Dedifferentiated amniotic fluid mesenchymal stem cell (primary cell): Measurements from ENCODE around the gene ARHGAP6.
A peak's percentile ranks its signal among the peaks of the same experiment; 100 is the strongest.
"Not testable (repeated sequence)": the region's sequence is repeated elsewhere in the genome, so short reads cannot be mapped to it uniquely, and the experiment has no call there.

Experiments
- DNase-seq: peaks from one replicate; pipeline ENCODE4 v3.0.0-alpha.2; 2016; ENCODE audit errors: extremely low spot score

The ARHGAP6 gene

GRCh38 chrX:11399489-11400094 is 266.1 kb downstream of the ARHGAP6 start:
- no peak for DNase-seq

- DNase-seq = no peak
These were observed 266.9 kb downstream of the ARHGAP6 start for GRCh38 chrX:11398785-11399184.

GRCh38 chrX:11398139-11398538 is 267.6 kb downstream of the ARHGAP6 start:
- DNase-seq = no peak

- no peak for DNase-seq
These were observed 268.0 kb downstream of the ARHGAP6 start for GRCh38 chrX:11397680-11398079.

GRCh38 chrX:11395859-11396258 is 269.9 kb downstream of the ARHGAP6 start:
- no peak for DNase-seq

GRCh38 chrX:11393949-11394654 is 271.6 kb downstream of the ARHGAP6 start:
- no peak for DNase-seq

GRCh38 chrX:11386812-11387211 is 278.9 kb downstream of the ARHGAP6 start:
- DNase-seq = no peak

GRCh38 chrX:11386001-11386523 is 279.7 kb downstream of the ARHGAP6 start:
- peak; percentile 81 for DNase-seq

- peak; percentile 19 for DNase-seq
These were observed 282.8 kb downstream of the ARHGAP6 start for GRCh38 chrX:11382930-11383329.

- peak; percentile 76 for DNase-seq
These were observed 284.3 kb downstream of the ARHGAP6 start for GRCh38 chrX:11381464-11381863.

GRCh38 chrX:11380187-11380844 is 285.4 kb downstream of the ARHGAP6 start:
- DNase-seq = no peak

GRCh38 chrX:11376163-11376562 is 289.6 kb downstream of the ARHGAP6 start:
- DNase-seq = no peak

GRCh38 chrX:11375614-11376119 is 290.1 kb downstream of the ARHGAP6 start:
- DNase-seq = no peak

- DNase-seq = no peak
These were observed 291.1 kb downstream of the ARHGAP6 start for GRCh38 chrX:11374570-11374969.

- DNase-seq = no peak
These were observed 294.6 kb downstream of the ARHGAP6 start for GRCh38 chrX:11371106-11371505.

- no peak for DNase-seq
These were observed 297.9 kb downstream of the ARHGAP6 start for GRCh38 chrX:11367609-11368430.

- DNase-seq = no peak
These were observed 298.6 kb downstream of the ARHGAP6 start for GRCh38 chrX:11366998-11367595.

- DNase-seq = no peak
These were observed 300.3 kb downstream of the ARHGAP6 start for GRCh38 chrX:11365426-11365825.

GRCh38 chrX:11364835-11365234 is 300.9 kb downstream of the ARHGAP6 start:
- no peak for DNase-seq

- DNase-seq = not testable (repeated sequence)
These were observed 301.9 kb downstream of the ARHGAP6 start for GRCh38 chrX:11363825-11364224.

GRCh38 chrX:11363069-11363594 is 302.6 kb downstream of the ARHGAP6 start:
- no peak for DNase-seq
